Cardiac fibroblast (primary cell): ENCODE results near the gene AFF3.

Experiments
- DNase-seq, 2 donors: peaks; one replicate each; pipeline versions ENCODE4 v3.0.0 to v3.0.0-alpha.2; 2010; ENCODE audit warnings: low read depth in 2 of 2
- H3K4me3 ChIP-seq, 2 donors: replicated peaks in 1 of 2; 1 replicate in 1 of 2; 2 replicates in 1 of 2; pipeline ENCODE4 v1.5.1; 2011; ENCODE audit warnings: low read depth in 2 of 2, low read length in 2 of 2, mild to moderate bottlenecking in 2 of 2, moderate library complexity in 1 of 2
- CTCF ChIP-seq: IDR thresholded peaks from one replicate; pipeline ENCODE4 v1.5.1; 2011; ENCODE audit warnings: low read depth, mild to moderate bottlenecking, low read length, inconsistent platforms

Gene AFF3

GRCh38 chr2:100068395-100068794 is 74.0 kb downstream of the AFF3 start:
- no peak for TF ChIP-seq CTCF
- no peak overlapping the region for H3K4me3 ChIP-seq
- no peak for DNase-seq

DNA sequence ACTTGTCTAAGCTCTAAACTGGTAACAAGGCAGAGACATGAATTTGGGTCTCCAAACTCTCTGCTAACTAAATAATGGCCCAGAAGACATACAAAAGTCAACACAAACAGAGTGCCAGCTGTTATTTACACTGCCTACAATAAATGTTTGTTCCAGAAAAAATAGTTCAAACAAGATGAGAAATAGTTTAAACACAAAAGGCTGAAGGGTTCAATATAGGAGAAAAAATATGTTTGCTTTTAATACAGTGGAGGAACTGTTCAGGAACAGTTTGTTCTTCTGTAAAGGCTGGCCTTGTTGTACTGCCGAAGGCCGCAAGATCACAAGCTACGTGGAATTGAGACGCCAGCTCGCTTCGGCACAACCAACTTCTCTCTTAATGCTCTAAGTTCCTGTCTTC is 74.6 kb downstream of the AFF3 start:
- no peak for DNase-seq
- TF ChIP-seq CTCF, result no peak
- no peak overlapping the region for H3K4me3 ChIP-seq

- no peak overlapping the region for H3K4me3 ChIP-seq
- TF ChIP-seq CTCF, result no peak
- no peak for DNase-seq
Measured at GRCh38 chr2:100066856-100067255, 75.5 kb downstream of the AFF3 start.

GRCh38 chr2:100066246-100066645 is 76.1 kb downstream of the AFF3 start:
- DNase-seq, result no peak
- no peak for TF ChIP-seq CTCF
- H3K4me3 ChIP-seq, result no peak overlapping the region

GRCh38 chr2:100064592-100065428 is 77.6 kb downstream of the AFF3 start:
- H3K4me3 ChIP-seq, result no peak overlapping the region
- no peak for DNase-seq
- no peak for TF ChIP-seq CTCF

- no peak for TF ChIP-seq CTCF
- no peak overlapping the region for H3K4me3 ChIP-seq
- DNase-seq, result no peak
Measured at GRCh38 chr2:100064165-100064564, 78.2 kb downstream of the AFF3 start.

- H3K4me3 ChIP-seq, result no peak overlapping the region
- TF ChIP-seq CTCF, result no peak
- no peak for DNase-seq
Measured at GRCh38 chr2:100063459-100063953, 78.9 kb downstream of the AFF3 start.
